ENCODE measurements around the gene YPEL2.

Gene YPEL2

DNA sequence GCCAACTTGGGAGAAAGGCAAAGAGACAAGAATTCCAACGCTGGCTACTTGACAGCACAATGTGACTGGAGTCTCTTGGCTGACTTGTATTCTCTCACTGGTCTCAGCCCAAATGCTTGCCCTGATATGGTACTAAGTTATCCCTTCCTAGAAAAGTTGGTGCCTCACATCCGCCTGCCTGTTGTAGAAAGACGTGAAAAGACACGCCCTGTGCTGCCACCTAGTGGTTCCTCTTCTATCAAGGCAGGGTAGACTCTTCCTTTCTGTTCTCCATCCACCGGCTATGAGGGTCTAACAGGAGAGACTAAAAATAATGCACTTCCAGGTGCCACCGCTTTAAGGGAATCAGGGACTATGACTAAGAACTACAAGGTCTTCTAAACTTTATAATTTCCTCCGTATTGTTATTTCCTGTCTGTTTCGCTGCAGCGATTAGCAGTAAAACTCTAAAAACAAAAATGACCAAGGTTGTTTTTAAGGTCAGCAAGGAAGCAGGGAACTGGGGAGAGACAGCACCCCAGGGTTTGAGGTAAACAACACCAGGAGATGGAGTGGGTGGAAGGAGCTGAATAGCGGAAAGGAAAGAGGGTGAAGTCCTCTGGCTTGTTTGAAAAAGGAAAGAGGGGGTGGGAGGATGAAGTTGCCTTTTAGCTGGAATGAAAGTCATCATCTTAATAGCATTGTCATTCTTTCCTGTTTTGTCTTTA, 109.5 kb downstream of the YPEL2 start (continued):
- TF ChIP-seq, protein P1, sequence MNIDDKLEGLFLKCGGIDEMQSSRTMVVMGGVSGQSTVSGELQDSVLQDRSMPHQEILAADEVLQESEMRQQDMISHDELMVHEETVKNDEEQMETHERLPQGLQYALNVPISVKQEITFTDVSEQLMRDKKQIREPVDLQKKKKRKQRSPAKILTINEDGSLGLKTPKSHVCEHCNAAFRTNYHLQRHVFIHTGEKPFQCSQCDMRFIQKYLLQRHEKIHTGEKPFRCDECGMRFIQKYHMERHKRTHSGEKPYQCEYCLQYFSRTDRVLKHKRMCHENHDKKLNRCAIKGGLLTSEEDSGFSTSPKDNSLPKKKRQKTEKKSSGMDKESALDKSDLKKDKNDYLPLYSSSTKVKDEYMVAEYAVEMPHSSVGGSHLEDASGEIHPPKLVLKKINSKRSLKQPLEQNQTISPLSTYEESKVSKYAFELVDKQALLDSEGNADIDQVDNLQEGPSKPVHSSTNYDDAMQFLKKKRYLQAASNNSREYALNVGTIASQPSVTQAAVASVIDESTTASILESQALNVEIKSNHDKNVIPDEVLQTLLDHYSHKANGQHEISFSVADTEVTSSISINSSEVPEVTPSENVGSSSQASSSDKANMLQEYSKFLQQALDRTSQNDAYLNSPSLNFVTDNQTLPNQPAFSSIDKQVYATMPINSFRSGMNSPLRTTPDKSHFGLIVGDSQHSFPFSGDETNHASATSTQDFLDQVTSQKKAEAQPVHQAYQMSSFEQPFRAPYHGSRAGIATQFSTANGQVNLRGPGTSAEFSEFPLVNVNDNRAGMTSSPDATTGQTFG (tag by site-specific recombination; IDR thresholded peaks at IDR 0.05; ENCODE audit: borderline replicate concordance) = no peak
- peak; percentile 81; the same call in 1 of the 2 replicates for TF ChIP-seq ZNF660 (tag by site-specific recombination; IDR thresholded peaks at IDR 0.05)
- TF ChIP-seq ZBTB17 (tag by site-specific recombination; IDR thresholded peaks at IDR 0.05) = 0 out of 2 replicates have a peak, but pooled peaks have one; percentile 30
- TF ChIP-seq OSR2 (tag by site-specific recombination; IDR thresholded peaks at IDR 0.05) = no peak
- peak; percentile 47; the same call in 1 of the 2 replicates for TF ChIP-seq ZNF366 (tag by site-specific recombination; conservative IDR thresholded peaks at IDR 0.05)
- TF ChIP-seq ZNF473 (tag by site-specific recombination; IDR thresholded peaks at IDR 0.05) = no peak
- TF ChIP-seq, protein P2, sequence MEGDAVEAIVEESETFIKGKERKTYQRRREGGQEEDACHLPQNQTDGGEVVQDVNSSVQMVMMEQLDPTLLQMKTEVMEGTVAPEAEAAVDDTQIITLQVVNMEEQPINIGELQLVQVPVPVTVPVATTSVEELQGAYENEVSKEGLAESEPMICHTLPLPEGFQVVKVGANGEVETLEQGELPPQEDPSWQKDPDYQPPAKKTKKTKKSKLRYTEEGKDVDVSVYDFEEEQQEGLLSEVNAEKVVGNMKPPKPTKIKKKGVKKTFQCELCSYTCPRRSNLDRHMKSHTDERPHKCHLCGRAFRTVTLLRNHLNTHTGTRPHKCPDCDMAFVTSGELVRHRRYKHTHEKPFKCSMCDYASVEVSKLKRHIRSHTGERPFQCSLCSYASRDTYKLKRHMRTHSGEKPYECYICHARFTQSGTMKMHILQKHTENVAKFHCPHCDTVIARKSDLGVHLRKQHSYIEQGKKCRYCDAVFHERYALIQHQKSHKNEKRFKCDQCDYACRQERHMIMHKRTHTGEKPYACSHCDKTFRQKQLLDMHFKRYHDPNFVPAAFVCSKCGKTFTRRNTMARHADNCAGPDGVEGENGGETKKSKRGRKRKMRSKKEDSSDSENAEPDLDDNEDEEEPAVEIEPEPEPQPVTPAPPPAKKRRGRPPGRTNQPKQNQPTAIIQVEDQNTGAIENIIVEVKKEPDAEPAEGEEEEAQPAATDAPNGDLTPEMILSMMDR (tag by site-specific recombination; IDR thresholded peaks at IDR 0.05) = peak; percentile 69
- TF ChIP-seq HOXA7 (CRISPR knock-in tag; IDR thresholded peaks at IDR 0.05; ENCODE audit: borderline replicate concordance) = no peak
- TF ChIP-seq ZFHX2 (tag by site-specific recombination; conservative IDR thresholded peaks at IDR 0.05) = peak; percentile 38; the same call in 1 of the 2 replicates
- TF ChIP-seq ZNF544 (tag by site-specific recombination; IDR thresholded peaks at IDR 0.05) = no peak
- no peak for TF ChIP-seq ZNF596 (tag by site-specific recombination; IDR thresholded peaks at IDR 0.05)
- TF ChIP-seq ZNF501 (tag by site-specific recombination; IDR thresholded peaks at IDR 0.05) = 0 out of 2 replicates have a peak, but pooled peaks have one; percentile 24
- TF ChIP-seq SP3 (tag by site-specific recombination; IDR thresholded peaks at IDR 0.05) = 0 out of 2 replicates have a peak, but pooled peaks have one; percentile 18
- peak; percentile 93 for TF ChIP-seq ZNF654 (tag by site-specific recombination; IDR thresholded peaks at IDR 0.05; ENCODE audit: low read depth)
- TF ChIP-seq, protein P3, sequence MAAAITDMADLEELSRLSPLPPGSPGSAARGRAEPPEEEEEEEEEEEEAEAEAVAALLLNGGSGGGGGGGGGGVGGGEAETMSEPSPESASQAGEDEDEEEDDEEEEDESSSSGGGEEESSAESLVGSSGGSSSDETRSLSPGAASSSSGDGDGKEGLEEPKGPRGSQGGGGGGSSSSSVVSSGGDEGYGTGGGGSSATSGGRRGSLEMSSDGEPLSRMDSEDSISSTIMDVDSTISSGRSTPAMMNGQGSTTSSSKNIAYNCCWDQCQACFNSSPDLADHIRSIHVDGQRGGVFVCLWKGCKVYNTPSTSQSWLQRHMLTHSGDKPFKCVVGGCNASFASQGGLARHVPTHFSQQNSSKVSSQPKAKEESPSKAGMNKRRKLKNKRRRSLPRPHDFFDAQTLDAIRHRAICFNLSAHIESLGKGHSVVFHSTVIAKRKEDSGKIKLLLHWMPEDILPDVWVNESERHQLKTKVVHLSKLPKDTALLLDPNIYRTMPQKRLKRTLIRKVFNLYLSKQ (tag by site-specific recombination; IDR thresholded peaks at IDR 0.05; ENCODE audit: borderline replicate concordance) = no peak
- 0 out of 2 replicates have a peak, but pooled peaks have one; percentile 16 for TF ChIP-seq KLF10 (tag by site-specific recombination; IDR thresholded peaks at IDR 0.05)

DNA sequence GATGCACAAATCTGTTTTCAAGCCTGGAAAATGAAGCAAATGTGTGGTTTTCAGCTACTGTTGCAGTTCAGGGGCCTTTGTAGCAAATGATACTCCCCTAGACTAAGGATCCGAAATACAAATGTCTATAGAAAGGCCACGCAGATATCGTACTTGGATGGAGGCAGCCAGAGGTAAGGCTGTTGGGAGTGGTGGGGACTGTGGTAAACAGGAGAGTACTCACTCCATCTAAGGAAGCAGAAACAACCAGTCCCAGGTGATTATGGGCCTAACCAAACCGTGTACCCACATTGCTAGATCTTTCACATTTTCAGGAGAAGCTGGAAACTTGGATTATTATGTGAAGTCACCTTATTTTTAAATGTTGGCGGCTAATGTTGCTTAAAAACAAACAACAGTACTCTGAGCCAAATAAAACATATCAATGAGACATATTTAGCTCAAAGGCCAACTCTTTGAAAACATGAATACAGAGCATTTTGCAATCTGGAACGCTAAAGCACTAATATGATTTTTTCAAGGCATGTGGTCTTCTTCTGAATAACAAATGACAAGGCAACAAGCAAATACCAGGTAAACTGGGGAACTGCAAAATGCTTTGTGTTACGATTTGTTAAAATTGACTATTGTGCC, 110.1 kb downstream of the YPEL2 start:
- H3K4me3 ChIP-seq (ENCODE audit: low read depth, low read length) = no peak overlapping the region
- CTCF ChIA-PET = interaction anchor here (0.6 to 15.6 kb wide), 42 partner anchors 10 to 720 kb away, joined by 3 to 290 read pairs (median 4); partner anchors contain the start of gene GDPD1
- POLR2A ChIA-PET = no interaction called here
- H3K9me3 ChIP-seq (ENCODE audit: control insufficient read depth, insufficient read depth, low read depth, low read length) = no peaks in the 10 kb centered on the region
- H3K36me3 ChIP-seq (ENCODE audit: control insufficient read depth in 2 of 2, insufficient read depth in 1 of 2, low read length in 2 of 2) = no peaks in the 10 kb centered on the region
- no peak overlapping the region for H3K27ac ChIP-seq (ENCODE audit: extremely low read depth, low read depth, low read length)
- peaks cover 5% of the 10 kb centered on the region; the same call in 1 of the 2 replicates for H3K4me1 ChIP-seq (ENCODE audit: control insufficient read depth, insufficient read depth, low read length)
- TF ChIP-seq, protein P4, sequence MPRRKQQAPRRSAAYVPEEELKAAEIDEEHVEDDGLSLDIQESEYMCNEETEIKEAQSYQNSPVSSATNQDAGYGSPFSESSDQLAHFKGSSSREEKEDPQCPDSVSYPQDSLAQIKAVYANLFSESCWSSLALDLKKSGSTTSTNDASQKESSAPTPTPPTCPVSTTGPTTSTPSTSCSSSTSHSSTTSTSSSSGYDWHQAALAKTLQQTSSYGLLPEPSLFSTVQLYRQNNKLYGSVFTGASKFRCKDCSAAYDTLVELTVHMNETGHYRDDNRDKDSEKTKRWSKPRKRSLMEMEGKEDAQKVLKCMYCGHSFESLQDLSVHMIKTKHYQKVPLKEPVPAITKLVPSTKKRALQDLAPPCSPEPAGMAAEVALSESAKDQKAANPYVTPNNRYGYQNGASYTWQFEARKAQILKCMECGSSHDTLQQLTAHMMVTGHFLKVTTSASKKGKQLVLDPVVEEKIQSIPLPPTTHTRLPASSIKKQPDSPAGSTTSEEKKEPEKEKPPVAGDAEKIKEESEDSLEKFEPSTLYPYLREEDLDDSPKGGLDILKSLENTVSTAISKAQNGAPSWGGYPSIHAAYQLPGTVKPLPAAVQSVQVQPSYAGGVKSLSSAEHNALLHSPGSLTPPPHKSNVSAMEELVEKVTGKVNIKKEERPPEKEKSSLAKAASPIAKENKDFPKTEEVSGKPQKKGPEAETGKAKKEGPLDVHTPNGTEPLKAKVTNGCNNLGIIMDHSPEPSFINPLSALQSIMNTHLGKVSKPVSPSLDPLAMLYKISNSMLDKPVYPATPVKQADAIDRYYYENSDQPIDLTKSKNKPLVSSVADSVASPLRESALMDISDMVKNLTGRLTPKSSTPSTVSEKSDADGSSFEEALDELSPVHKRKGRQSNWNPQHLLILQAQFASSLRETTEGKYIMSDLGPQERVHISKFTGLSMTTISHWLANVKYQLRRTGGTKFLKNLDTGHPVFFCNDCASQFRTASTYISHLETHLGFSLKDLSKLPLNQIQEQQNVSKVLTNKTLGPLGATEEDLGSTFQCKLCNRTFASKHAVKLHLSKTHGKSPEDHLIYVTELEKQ (tag by site-specific recombination; IDR thresholded peaks at IDR 0.05; ENCODE audit: borderline replicate concordance) = no peak
- TF ChIP-seq, protein P5, sequence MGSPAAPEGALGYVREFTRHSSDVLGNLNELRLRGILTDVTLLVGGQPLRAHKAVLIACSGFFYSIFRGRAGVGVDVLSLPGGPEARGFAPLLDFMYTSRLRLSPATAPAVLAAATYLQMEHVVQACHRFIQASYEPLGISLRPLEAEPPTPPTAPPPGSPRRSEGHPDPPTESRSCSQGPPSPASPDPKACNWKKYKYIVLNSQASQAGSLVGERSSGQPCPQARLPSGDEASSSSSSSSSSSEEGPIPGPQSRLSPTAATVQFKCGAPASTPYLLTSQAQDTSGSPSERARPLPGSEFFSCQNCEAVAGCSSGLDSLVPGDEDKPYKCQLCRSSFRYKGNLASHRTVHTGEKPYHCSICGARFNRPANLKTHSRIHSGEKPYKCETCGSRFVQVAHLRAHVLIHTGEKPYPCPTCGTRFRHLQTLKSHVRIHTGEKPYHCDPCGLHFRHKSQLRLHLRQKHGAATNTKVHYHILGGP (tag by site-specific recombination; IDR thresholded peaks at IDR 0.05) = no peak
- TF ChIP-seq ZSCAN16 (tag by site-specific recombination; IDR thresholded peaks at IDR 0.05) (no peak), GLIS1 (tag by site-specific recombination; IDR thresholded peaks at IDR 0.05) (no peak), GLIS2 (tag by site-specific recombination; IDR thresholded peaks at IDR 0.05) (no peak), ZNF792 (tag by site-specific recombination; IDR thresholded peaks at IDR 0.05) (no peak), ZNF785 (tag by site-specific recombination; IDR thresholded peaks at IDR 0.05) (no peak), ZNF768 (tag by site-specific recombination; IDR thresholded peaks at IDR 0.05) (no peak), ZNF214 (tag by site-specific recombination; IDR thresholded peaks at IDR 0.05; ENCODE audit: borderline replicate concordance) (no peak)

All from HEK293 (cell line).